OCI-LY1 (cell line): ENCODE measurements around the gene KRTAP19-2.

Source experiments
- H2AFZ ChIP-seq: fragments of 200-600 bp; sonication (generic), shearing (Covaris generic); 2 replicates; pipeline ENCODE4 v1.6.0; 2014; ENCODE audit warnings: antibody characterized with exemption, mild to moderate bottlenecking, low read length
- H3F3A ChIP-seq: fragments of 200-600 bp; sonication (generic), shearing (Covaris generic); 2 replicates; pipeline ENCODE4 v1.6.0; 2014; ENCODE audit warnings: mild to moderate bottlenecking, antibody characterized with exemption, low read length, moderate library complexity; ENCODE audit not compliant: insufficient read depth
- H3K27ac ChIP-seq: fragments of 200-600 bp; sonication (generic); 2 replicates; pipeline ENCODE4 v1.5.1; 2014; ENCODE audit warnings: low read length, mixed run types, mild to moderate bottlenecking, low read depth; ENCODE audit not compliant: poor library complexity, severe bottlenecking
- H3K27me3 ChIP-seq: fragments of 200-600 bp; sonication (generic); 2 replicates; pipeline ENCODE4 v1.6.0; 2014; ENCODE audit warnings: antibody characterized with exemption, mild to moderate bottlenecking, low read length, moderate library complexity; ENCODE audit not compliant: insufficient read depth
- H3K36me3 ChIP-seq: fragments of 200-600 bp; sonication (generic); 2 replicates; pipeline ENCODE4 v1.6.1; 2014; ENCODE audit warnings: mild to moderate bottlenecking, antibody characterized with exemption, low read length, moderate library complexity, mixed read lengths; ENCODE audit not compliant: insufficient read depth
- H3K4me1 ChIP-seq: fragments of 200-600 bp; sonication (generic); 2 replicates; pipeline ENCODE4 v1.5.1; 2014; ENCODE audit warnings: mild to moderate bottlenecking, low read length, moderate library complexity; ENCODE audit not compliant: insufficient read depth, severe bottlenecking
- H3K4me2 ChIP-seq: fragments of 200-600 bp; sonication (generic), shearing (Covaris generic); 2 replicates; pipeline ENCODE4 v1.6.1; 2014; ENCODE audit warnings: low read length
- H3K4me3 ChIP-seq: fragments of 200-600 bp; sonication (generic); 2 replicates; pipeline ENCODE4 v1.5.1; 2014; ENCODE audit warnings: low read length, low read depth, mild to moderate bottlenecking, mixed read lengths; ENCODE audit not compliant: poor library complexity, severe bottlenecking
- H3K79me2 ChIP-seq: fragments of 200-600 bp; shearing (Covaris generic); 2 replicates; pipeline ENCODE4 v1.6.1; 2016; ENCODE audit warnings: mixed run types, low read length, mixed read lengths; ENCODE audit not compliant: insufficient read depth
- H3K9ac ChIP-seq: fragments of 200-600 bp; sonication (generic), shearing (Covaris generic); 2 replicates; pipeline ENCODE4 v1.6.1; 2014; ENCODE audit warnings: mild to moderate bottlenecking, low read length, mixed read lengths
- H3K9me2 ChIP-seq: fragments of 200-600 bp; sonication (generic), shearing (Covaris generic); 2 replicates; pipeline ENCODE4 v1.6.1; 2014; ENCODE audit warnings: low read depth, mild to moderate bottlenecking, low read length, mixed read lengths
- H3K9me3 ChIP-seq: fragments of 200-600 bp; shearing (Covaris generic); 2 replicates; pipeline ENCODE4 v1.6.1; 2014; ENCODE audit warnings: low read length, mixed read lengths
- H4K20me1 ChIP-seq: fragments of 200-600 bp; sonication (generic), shearing (Covaris generic); 2 replicates; pipeline ENCODE4 v1.6.0; 2016; ENCODE audit warnings: mild to moderate bottlenecking, low read length; ENCODE audit not compliant: insufficient read depth
- CTCF ChIP-seq: fragments of 200-600 bp; sonication (generic), shearing (Covaris generic); IDR thresholded peaks from 2 replicates; pipeline ENCODE4 v1.5.1; 2017; ENCODE audit warnings: mild to moderate bottlenecking, antibody characterized with exemption, low read length, moderate library complexity, mixed read lengths
- EZH2 ChIP-seq: fragments of 200-600 bp; sonication (generic), shearing (Covaris generic); IDR thresholded peaks from 2 replicates; pipeline ENCODE4 v1.8.0; 2017; ENCODE audit warnings: borderline replicate concordance, mixed run types, mild to moderate bottlenecking, antibody characterized with exemption, low read length, moderate library complexity, mixed read lengths

The KRTAP19-2 gene

GRCh38 chr21:30491963-30492428, 4.8 kb upstream of the KRTAP19-2 start, which contains the start of gene KRTAP19-3:
Gene KRTAP19-3, minus strand, starts transcription at chr21:30492013. Its CDS starts 56 bp downstream, at chr21:30491957.
- no peaks in the 10 kb centered on the region for H3K36me3 ChIP-seq
- no peaks in the 10 kb centered on the region for H3K9me2 ChIP-seq
- no peak within 1 kb of the TSS for H2AFZ ChIP-seq
- no peaks in the 10 kb centered on the region for H3K79me2 ChIP-seq
- no peaks in the 10 kb centered on the region for H3K27me3 ChIP-seq
- TF ChIP-seq EZH2 (no peak), CTCF (no peak)
- no peak within 1 kb of the TSS for H3K4me2 ChIP-seq
- no peak within 1 kb of the TSS for H3K27ac ChIP-seq
- no peaks in the 10 kb centered on the region for H3K9me3 ChIP-seq
- H4K20me1 ChIP-seq: no peaks in the 10 kb centered on the region
- H3F3A ChIP-seq: no peaks in the 10 kb centered on the region
- H3K4me1 ChIP-seq: no peaks in the 10 kb centered on the region
- no peak within 1 kb of the TSS for H3K4me3 ChIP-seq
- H3K9ac ChIP-seq: no peak within 1 kb of the TSS

DNA sequence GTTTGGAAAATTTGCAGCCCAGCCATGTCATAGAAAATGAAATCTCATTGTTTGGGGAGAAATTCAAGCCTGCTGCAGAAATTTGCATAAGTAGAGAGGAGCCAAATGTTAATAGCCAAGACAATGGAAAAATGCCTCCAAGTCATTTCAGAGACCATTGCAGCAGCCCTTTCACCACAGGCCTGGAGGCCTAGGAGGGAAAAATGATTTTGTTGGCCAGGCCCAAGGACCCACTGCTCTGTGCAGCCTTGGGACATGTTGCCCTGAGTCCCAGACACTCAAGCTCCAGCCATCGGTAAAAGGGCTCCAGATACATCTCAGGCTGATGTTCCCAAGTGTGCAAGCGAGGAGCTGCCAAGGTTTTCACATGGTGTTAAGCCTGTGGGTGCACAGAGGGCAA, 1.1 kb downstream of the KRTAP19-2 start:
- TF ChIP-seq EZH2: no peak
- TF ChIP-seq CTCF: no peak
- no peak overlapping the region for H3K27ac ChIP-seq
- H2AFZ ChIP-seq: no peak overlapping the region
- no peak overlapping the region for H3K9ac ChIP-seq
- H3K79me2 ChIP-seq: no peaks in the 10 kb centered on the region
- no peaks in the 10 kb centered on the region for H4K20me1 ChIP-seq
- no peaks in the 10 kb centered on the region for H3K9me2 ChIP-seq
- no peaks in the 10 kb centered on the region for H3K27me3 ChIP-seq
- H3K4me1 ChIP-seq: no peaks in the 10 kb centered on the region
- no peaks in the 10 kb centered on the region for H3K36me3 ChIP-seq
- no peak overlapping the region for H3K4me3 ChIP-seq
- no peak overlapping the region for H3K4me2 ChIP-seq
- no peaks in the 10 kb centered on the region for H3K9me3 ChIP-seq
- no peaks in the 10 kb centered on the region for H3F3A ChIP-seq

- H4K20me1 ChIP-seq: no peaks in the 10 kb centered on the region
- no peak for TF ChIP-seq CTCF
- no peaks in the 10 kb centered on the region for H3K36me3 ChIP-seq
- H2AFZ ChIP-seq: no peak overlapping the region
- H3F3A ChIP-seq: no peaks in the 10 kb centered on the region
- H3K4me2 ChIP-seq: no peak overlapping the region
- no peaks in the 10 kb centered on the region for H3K27me3 ChIP-seq
- no peaks in the 10 kb centered on the region for H3K9me3 ChIP-seq
- no peak overlapping the region for H3K9ac ChIP-seq
- no peaks in the 10 kb centered on the region for H3K4me1 ChIP-seq
- H3K79me2 ChIP-seq: no peaks in the 10 kb centered on the region
- H3K27ac ChIP-seq: no peak overlapping the region
- H3K9me2 ChIP-seq: no peaks in the 10 kb centered on the region
- H3K4me3 ChIP-seq: no peak overlapping the region
These were observed 5.1 kb downstream of the KRTAP19-2 start for GRCh38 chr21:30482130-30482529.
